ENCODE results near the gene HKDC1.
A peak's percentile ranks its signal among the peaks of the same experiment; 100 is the strongest.
"Not testable (repeated sequence)": the region's sequence is repeated elsewhere in the genome, so short reads cannot be mapped to it uniquely, and the experiment has no call there.

HKDC1 gene

GRCh38 chr10:69220041-69220451 is at the start of gene HKDC1:
TSS of gene HKDC1 (plus strand) at chr10:69220332. CDS start at chr10:69220436, 104 bp downstream.
- FAIRE-seq: no peak

GRCh38 chr10:69172241-69172982 is 47.7 kb upstream of the HKDC1 start:
- no peak for FAIRE-seq

GRCh38 chr10:69175326-69175725 is 44.8 kb upstream of the HKDC1 start:
- not testable (repeated sequence) for FAIRE-seq

- no peak for FAIRE-seq
Observed at GRCh38 chr10:69176823-69177222, 43.3 kb upstream of the HKDC1 start.

GRCh38 chr10:69179089-69179742 is 40.9 kb upstream of the HKDC1 start:
- no peak for FAIRE-seq

- peak; percentile 22 for FAIRE-seq
Observed at GRCh38 chr10:69179743-69180524, 40.2 kb upstream of the HKDC1 start, which contains the start of gene SUPV3L1. TSS of gene SUPV3L1 (plus strand) at chr10:69180234. CDS start at chr10:69180292, 58 bp downstream.

GRCh38 chr10:69180525-69181204 is 39.5 kb upstream of the HKDC1 start:
- FAIRE-seq: no peak

- FAIRE-seq: no peak
Observed at GRCh38 chr10:69181433-69181832, 38.7 kb upstream of the HKDC1 start.

GRCh38 chr10:69182005-69182404 is 38.1 kb upstream of the HKDC1 start:
- no peak for FAIRE-seq

- no peak for FAIRE-seq
Observed at GRCh38 chr10:69186524-69186923, 33.6 kb upstream of the HKDC1 start.

GRCh38 chr10:69201045-69201444 is 19.1 kb upstream of the HKDC1 start:
- FAIRE-seq: no peak

- FAIRE-seq: no peak
Observed at GRCh38 chr10:69202332-69202731, 17.8 kb upstream of the HKDC1 start.

GRCh38 chr10:69208761-69209160 is 11.4 kb upstream of the HKDC1 start:
- no peak for FAIRE-seq

- FAIRE-seq: no peak
Observed at GRCh38 chr10:69209787-69210484, 10.2 kb upstream of the HKDC1 start.

GRCh38 chr10:69211104-69211503 is 9.0 kb upstream of the HKDC1 start:
- no peak for FAIRE-seq

GRCh38 chr10:69211524-69211923 is 8.6 kb upstream of the HKDC1 start:
- FAIRE-seq: no peak

GRCh38 chr10:69213591-69214311 is 6.4 kb upstream of the HKDC1 start:
- no peak for FAIRE-seq

GRCh38 chr10:69214666-69215131 is 5.4 kb upstream of the HKDC1 start:
- FAIRE-seq: no peak

- FAIRE-seq: no peak
Observed at GRCh38 chr10:69215405-69216171, 4.5 kb upstream of the HKDC1 start.

- no peak for FAIRE-seq
Observed at GRCh38 chr10:69216577-69217118, 3.5 kb upstream of the HKDC1 start.

Measured in TTC549 (cell line).